MV-4-11 (cell line): ENCODE measurements around the gene CLRN2.

Experiments
- DNase-seq: peaks from one replicate; lab custom pipeline; 2025; lab: John Stamatoyannopoulos, UW

The CLRN2 gene

GRCh38 chr4:17514865-17515264 is at the start of gene CLRN2:
TSS of gene CLRN2 (plus strand) at chr4:17515165. CDS start at chr4:17515267, 102 bp downstream.
- DNase-seq: no peak

- no peak for DNase-seq
Measured at GRCh38 chr4:17468619-17469221, 46.2 kb upstream of the CLRN2 start.

GRCh38 chr4:17469931-17470674 is 44.9 kb upstream of the CLRN2 start:
- DNase-seq: no peak

GRCh38 chr4:17475481-17475880 is 39.5 kb upstream of the CLRN2 start:
- no peak for DNase-seq

GRCh38 chr4:17476853-17477252 is 38.1 kb upstream of the CLRN2 start:
- DNase-seq: peak; percentile 95

- DNase-seq: no peak
Measured at GRCh38 chr4:17477774-17478472, 37.0 kb upstream of the CLRN2 start.

- no peak for DNase-seq
Measured at GRCh38 chr4:17480210-17480927, 34.6 kb upstream of the CLRN2 start.

- no peak for DNase-seq
Measured at GRCh38 chr4:17480955-17481354, 34.0 kb upstream of the CLRN2 start.

GRCh38 chr4:17482716-17483115 is 32.2 kb upstream of the CLRN2 start:
- no peak for DNase-seq

- no peak for DNase-seq
Measured at GRCh38 chr4:17489123-17489522, 25.8 kb upstream of the CLRN2 start.

- no peak for DNase-seq
Measured at GRCh38 chr4:17489721-17490120, 25.2 kb upstream of the CLRN2 start.

GRCh38 chr4:17490575-17491059 is 24.3 kb upstream of the CLRN2 start:
- no peak for DNase-seq

GRCh38 chr4:17491196-17491595 is 23.8 kb upstream of the CLRN2 start:
- DNase-seq: no peak

GRCh38 chr4:17492058-17492741 is 22.8 kb upstream of the CLRN2 start:
- no peak for DNase-seq

- no peak for DNase-seq
Measured at GRCh38 chr4:17492876-17493275, 22.1 kb upstream of the CLRN2 start.

GRCh38 chr4:17493619-17494018 is 21.3 kb upstream of the CLRN2 start:
- DNase-seq: no peak

- no peak for DNase-seq
Measured at GRCh38 chr4:17494258-17495190, 20.4 kb upstream of the CLRN2 start.

GRCh38 chr4:17497890-17498523 is 17.0 kb upstream of the CLRN2 start:
- peak; percentile 4 for DNase-seq

- no peak for DNase-seq
Measured at GRCh38 chr4:17500574-17500973, 14.4 kb upstream of the CLRN2 start.

GRCh38 chr4:17502756-17503155 is 12.2 kb upstream of the CLRN2 start:
- DNase-seq: no peak
